Stimulated activated CD4-positive, alpha-beta T cell treated with anti-CD3 and anti-CD28 coated beads, Interleukin-4, amount 100 ng/mL, for 4 hours (primary cell): Measurements from ENCODE around the gene GTSE1.
"Not testable (repeated sequence)": the region's sequence is repeated elsewhere in the genome, so short reads cannot be mapped to it uniquely, and the experiment has no call there.

Source experiments
- DNase-seq, 2 experiments: peaks; one replicate each; pipeline ENCODE4 v3.0.0-alpha.2; 2020

The GTSE1 gene

GRCh38 chr22:46295277-46295971 is 1.2 kb upstream of the GTSE1 start:
- no peak for DNase-seq

DNA sequence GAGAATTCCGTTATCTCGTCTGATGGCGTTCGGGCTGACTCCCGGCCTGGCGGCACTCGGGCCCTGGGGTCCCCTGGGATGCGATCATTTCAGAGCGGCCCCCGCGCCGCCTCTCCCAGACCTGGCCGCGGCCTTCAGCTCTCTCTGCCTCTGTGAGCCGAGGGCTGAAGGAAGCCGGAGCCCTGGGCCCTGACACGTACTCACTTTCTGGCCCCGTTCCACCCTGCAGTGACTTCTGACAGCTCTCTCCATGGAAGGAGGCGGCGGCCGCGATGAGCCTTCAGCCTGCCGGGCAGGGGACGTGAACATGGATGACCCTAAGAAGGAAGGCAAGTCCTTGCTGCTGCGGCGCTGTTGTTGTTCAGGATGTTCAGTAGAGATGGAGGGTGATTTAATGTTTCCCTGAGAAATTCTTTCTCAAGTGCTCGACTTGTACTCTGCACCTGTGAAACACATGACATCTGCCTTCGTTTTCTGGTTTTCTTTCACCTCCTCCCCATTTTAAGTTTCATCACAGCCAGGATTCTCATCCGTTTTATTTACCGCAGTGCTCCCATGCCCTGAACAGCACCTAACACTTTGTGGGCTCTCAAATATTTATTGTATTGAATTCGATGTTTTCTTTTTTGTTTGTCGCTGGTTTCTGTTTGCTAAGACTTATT is 612 bp downstream of the GTSE1 start:
- DNase-seq = no peak

- DNase-seq = no peak
Observed at GRCh38 chr22:46299101-46299500, 2.4 kb downstream of the GTSE1 start.

DNA sequence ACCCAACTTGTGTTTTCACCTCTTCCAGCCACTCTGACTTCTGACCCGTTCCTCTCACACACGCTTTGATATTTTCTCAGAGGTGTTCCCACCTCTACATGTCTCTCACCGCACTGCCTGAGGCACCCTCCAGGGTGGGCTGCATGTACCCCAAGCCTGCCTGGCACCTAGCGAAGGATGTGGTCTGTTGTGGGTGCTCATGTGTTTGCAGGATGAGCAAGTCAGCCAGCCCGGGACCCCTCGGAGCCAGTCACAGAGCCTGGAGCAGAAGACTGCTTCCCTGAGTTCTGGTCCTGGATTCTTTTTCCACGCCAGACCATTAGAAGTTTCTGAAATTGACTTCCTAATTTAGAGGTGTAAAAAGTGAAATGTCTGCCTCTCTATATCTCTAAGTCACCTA is 3.8 kb downstream of the GTSE1 start:
- no peak for DNase-seq

- no peak for DNase-seq
Observed at GRCh38 chr22:46303347-46303965, 6.8 kb downstream of the GTSE1 start.

GRCh38 chr22:46308283-46308988 is 11.8 kb downstream of the GTSE1 start:
- no peak for DNase-seq

DNA sequence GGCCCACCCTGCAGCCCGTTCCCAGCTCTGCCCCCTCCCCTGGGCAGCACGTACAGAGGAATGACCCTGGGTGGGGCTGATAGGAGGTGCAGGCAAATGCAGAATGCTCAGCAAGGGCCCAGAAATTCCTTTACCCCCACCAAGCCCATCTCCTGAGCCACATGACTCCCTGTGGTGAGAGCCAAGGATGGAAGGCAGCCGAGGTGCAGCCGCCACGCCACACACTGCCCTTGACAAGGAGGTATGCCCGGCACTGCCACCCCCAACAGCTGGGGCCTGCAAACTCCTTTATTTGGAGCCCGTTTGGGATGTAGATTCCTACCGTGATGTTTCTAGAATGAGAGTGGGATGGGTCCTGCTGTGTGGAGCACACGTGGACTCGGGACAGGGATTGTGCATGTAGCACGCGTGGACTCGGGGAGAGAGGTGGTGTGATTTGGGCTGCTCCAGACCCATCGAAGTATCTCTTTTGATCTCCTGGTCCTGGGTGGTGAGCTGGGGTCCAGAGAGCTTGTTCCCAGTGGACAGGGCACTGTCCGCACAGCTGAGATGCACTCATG is 12.9 kb downstream of the GTSE1 start:
- DNase-seq = no peak

DNA sequence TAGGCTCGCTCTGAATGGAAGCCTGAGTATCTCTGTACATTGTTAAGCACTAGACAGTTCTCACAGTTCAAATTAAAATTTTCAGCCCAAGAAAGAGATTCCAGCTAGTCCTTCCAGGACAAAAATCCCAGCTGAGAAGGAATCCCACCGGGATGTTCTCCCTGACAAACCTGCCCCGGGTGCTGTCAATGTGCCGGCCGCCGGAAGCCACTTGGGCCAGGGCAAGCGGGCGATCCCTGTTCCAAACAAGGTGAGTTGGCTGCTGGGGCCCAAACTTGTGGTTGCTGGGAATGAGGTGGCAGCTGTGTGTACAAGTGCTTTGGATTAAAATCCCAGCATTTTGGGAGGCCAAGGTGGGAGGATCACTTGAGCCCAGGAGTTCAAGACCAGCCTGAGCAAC is 15.4 kb downstream of the GTSE1 start:
- DNase-seq = no peak

DNA sequence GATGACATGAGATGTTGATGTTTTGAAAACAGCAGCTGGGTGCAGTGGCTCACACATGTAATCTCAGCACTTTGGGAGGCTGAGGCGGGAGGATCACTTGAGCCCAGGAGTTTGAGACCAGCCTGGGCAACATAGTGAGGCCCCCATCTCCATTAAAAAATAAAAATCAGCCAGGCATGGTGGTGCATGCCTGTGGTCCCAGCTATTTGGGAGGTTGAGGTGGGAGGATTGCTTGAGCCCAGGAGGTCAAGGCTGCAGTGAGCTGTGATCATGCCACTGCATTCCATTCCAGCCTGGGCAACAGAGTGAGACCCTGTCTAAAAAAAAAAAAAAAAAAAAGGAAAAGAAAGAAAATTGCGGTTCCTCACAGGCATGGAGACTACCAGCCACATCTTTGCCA is 16.2 kb downstream of the GTSE1 start:
- DNase-seq = not testable (repeated sequence)

DNA sequence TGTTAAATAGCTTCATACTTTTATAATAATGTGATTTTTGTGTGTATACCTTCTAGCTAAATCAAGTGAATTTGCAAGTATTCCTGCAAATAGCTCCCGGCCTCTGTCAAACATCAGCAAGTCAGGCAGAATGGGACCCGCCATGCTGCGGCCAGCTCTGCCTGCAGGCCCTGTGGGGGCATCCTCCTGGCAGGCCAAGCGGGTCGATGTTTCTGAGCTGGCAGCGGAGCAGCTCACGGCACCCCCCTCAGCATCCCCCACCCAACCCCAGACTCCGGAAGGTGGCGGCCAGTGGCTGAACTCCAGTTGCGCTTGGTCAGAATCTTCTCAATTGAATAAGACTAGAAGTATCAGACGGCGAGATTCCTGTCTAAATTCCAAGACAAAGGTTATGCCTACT is 19.3 kb downstream of the GTSE1 start:
- DNase-seq = no peak

DNA sequence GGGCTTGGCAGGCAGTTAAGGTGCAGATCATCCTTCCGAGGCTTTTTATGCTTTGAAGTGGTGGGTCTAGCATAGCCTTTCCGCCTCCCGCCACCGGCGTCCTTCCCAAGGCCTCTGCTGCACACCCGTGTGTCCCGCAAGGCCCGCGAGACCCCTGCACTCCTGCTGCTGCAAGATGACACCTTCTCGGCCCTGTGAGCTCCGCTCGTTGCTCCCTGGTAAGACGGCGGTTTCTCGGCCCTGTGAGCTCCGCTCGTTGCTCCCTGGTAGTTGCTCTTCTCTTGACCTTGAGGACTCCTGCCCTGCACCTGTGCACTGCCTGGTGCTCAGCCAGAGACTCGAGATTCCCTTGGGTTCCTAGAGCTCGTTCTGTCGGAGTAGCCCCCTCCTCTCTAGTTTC is 21.0 kb downstream of the GTSE1 start:
- no peak for DNase-seq

DNA sequence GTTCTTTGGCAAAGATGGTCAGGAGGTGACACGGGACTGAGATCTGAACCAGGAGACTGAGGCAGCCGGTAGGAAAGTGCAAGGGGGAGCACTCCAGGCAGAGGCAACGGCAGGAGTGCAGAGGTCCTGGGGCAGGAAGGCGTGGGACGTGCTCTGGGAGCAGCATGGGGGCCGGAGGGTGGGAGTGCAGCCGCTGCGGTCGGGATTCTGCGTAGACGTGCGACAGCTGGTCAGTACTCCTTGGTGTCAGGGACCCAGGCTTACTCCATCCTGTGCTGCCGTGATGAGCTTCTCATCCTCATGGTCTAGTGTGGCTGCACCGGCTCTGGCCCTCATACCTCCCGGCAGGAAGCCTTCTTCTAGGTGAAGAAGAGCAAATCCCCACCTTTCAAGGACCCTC is 21.9 kb downstream of the GTSE1 start:
- DNase-seq = no peak

DNA sequence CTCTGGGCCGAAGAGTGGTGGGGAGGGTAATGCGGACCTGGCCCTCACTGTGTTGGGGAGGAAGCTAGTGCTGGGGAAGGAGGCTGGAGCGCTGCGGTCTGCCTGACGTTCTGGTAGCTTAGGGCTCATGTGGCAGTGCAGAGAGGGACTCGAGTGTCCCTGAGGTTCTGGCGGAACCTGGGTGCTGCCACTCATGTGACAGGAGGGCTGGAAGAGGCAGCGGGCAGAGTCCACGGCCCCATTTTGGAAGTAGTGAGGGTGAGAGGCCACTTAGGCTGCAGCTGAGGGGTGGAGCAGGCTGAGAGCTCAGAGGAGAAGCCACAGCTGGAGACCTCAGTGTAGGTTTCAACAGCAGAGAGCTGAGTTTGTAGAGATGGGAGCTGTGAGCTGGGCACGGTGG is 22.6 kb downstream of the GTSE1 start:
- DNase-seq = no peak

- DNase-seq = no peak
Observed at GRCh38 chr22:46320166-46320710, 23.6 kb downstream of the GTSE1 start.

GRCh38 chr22:46320716-46321386 is 24.2 kb downstream of the GTSE1 start:
- DNase-seq = no peak

GRCh38 chr22:46322711-46323110 is 26.0 kb downstream of the GTSE1 start:
- no peak for DNase-seq

DNA sequence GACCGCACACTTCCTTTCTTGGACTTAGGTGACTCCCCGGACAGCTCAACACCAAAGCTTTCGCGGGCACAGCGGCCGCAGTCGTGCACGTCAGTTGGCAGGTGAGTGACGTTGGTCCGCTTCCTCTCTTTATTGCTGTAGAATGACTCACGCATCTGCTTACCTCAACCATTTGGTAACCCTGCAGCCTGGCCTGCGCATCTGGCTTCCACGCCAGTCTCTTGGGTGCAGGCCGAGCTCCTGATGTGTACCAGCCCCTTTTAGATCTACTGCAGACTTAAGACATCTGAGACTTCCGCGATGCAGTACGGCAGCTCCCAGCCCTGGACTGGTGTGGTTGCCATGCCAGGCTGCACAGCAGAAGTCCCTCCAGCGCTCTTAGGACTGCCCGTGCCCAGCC is 26.5 kb downstream of the GTSE1 start:
- DNase-seq = no peak

- no peak for DNase-seq
Observed at GRCh38 chr22:46326066-46326680, 29.5 kb downstream of the GTSE1 start.

- no peak for DNase-seq
Observed at GRCh38 chr22:46327691-46328465, 31.2 kb downstream of the GTSE1 start.

- DNase-seq = no peak
Observed at GRCh38 chr22:46328797-46329196, 32.1 kb downstream of the GTSE1 start.

DNA sequence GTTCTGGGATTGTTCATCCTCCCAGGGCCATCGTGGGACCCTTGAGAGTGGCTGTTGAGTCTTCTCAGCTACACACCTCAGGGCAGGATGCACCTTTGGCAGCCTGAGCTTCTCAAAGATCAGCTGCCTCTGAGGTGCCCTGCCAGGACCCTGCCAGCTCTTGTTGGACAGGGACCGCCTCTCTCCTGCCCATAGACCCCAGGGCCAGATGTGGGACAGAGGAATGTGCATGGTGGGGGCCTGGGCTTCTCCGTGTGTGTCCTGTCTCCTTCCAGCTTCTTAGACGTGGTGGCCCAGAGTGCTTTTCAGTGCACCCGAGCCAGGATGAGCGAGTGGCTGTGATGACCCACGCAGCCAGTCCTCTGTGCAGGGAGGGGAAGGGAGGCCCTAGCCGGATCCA is 32.9 kb downstream of the GTSE1 start:
- no peak for DNase-seq
